Measurements from ENCODE around the gene ANKRD22.
A peak's percentile ranks its signal among the peaks of the same experiment; 100 is the strongest.

The ANKRD22 gene

DNA sequence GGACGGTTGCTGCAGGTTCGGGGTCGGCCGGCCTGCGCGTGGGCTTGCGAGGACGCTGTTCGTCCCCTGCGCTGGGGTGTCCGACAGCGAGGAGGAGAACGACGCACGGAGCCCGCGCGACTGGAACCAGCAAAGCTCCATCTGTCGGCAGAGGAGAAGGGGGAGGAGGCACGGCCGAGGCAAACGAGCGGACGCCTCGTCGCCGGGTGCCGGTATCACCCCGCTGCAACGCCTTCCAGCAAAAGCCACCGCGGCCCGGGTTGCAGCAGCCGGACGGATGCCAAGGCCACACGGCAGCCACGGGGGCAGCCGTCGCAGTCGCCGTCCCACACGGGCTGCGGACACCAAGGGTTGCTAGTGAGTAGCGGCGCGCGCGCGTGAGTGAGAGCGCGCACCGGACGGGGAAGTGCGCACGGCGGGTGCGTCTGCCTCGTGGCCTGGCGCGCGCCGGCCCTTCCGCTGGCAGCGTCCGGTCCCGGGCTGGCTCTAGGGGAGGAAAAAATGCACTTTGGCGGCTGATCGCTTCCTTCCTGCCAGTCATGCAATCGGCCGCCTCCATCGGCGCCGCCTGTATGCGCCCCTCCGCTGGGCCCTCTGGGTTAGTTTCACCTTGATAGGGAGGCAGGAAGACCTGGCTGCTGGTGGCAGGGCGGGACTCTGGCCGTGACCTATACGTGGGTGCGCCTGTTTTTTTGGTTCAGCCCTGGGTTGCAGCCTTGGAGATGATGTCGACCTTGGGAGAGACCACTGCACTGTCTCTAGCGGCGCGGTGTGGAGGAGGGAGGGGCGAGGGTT lies 28.8 kb upstream of the ANKRD22 start:
- H3K36me3 Mint-ChIP-seq (ENCODE audit: low read depth) = no peaks in the 10 kb centered on the region
- H3K27me3 Mint-ChIP-seq (ENCODE audit: low read depth) = peaks cover 25% of the 10 kb centered on the region
- H3K9me3 Mint-ChIP-seq = no peaks in the 10 kb centered on the region
- peaks cover 24% of the 10 kb centered on the region for H3K4me1 Mint-ChIP-seq
- no peak for TF ChIP-seq CTCF (IDR thresholded peaks at IDR 0.05; ENCODE audit: unreplicated experiment in 3 of 3)
- H3K27ac Mint-ChIP-seq = peak overlapping the region in 2 of 3 experiments; percentile 81 to 88
- H3K4me3 Mint-ChIP-seq = peak overlapping the region; percentile 94 to 95 (median 94)

DNA sequence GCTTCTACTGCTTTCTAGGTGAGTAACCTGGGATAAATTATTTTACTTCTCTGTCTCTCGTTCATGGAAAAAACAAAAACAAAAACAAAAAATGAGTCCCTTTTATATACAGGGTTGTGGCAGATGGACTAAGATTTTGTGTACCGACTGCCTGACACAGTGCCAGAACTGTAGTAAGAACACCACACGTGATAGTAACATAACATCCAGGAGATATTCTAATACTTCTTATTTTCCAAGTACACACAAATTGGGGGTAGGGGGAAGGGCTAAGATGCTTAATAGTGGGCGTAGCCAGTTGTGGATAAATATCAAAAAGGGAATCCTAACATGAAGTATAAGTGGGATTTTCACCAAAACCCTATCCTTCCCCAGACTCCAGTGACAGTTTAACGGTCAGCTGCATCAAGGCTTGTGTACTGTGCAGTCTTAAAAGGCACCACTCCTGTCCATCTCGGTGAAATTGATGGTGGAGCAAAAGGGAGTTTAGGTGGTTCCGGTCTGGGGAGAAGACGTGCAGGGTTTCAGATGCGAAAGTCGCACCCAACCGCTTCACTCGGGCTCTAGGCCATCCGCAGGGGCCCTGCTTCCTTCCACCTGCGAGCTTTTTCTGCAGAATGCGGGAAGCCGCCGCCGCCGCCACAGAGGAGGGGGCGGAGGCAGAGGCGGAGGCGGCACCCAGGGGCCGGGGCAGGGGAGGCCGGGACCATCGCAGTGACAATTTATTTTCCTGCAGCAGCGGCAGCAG lies 28.1 kb upstream of the ANKRD22 start, which contains the start of gene STAMBPL1:
TSS of gene STAMBPL1 (plus strand) at position 712 of the 748 bp plus-strand sequence. CDS start 21,464 bp downstream, outside the sequence.
- no peaks in the 10 kb centered on the region for H3K9me3 Mint-ChIP-seq
- no peak for TF ChIP-seq CTCF (IDR thresholded peaks at IDR 0.05; ENCODE audit: unreplicated experiment in 3 of 3)

DNA sequence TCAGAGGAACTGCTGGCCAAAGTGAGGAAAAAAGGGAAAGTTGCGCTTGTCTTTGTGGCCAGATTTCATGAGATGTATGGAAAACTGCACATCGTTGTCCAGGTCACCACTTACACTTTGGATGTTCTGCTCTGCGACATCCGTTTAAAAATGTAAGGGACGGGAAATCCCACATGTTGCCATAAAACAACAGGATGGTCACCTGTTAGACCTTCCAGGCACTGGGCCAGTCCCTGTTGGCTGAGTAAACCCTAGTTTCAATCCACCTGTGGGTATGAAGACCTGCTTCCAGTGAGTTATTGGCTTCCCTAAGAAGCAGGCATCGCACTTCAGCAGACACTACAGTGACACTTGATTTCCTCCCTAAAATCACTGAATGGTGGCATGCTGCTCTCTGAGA lies 25.7 kb upstream of the ANKRD22 start:
- Mint-ChIP-seq H3K27ac (no peak overlapping the region), H3K4me1 (peaks cover 18% of the 10 kb centered on the region), H3K27me3 (ENCODE audit: low read depth) (peaks cover 27% of the 10 kb centered on the region), H3K36me3 (ENCODE audit: low read depth) (no peaks in the 10 kb centered on the region), H3K9me3 (no peaks in the 10 kb centered on the region), H3K4me3 (peak overlapping the region in 1 of 3 experiments; percentile 23)
- TF ChIP-seq CTCF (IDR thresholded peaks at IDR 0.05; ENCODE audit: unreplicated experiment in 3 of 3) = no peak

More for the DNA sequence above, 28.1 kb upstream of the ANKRD22 start, which contains the start of gene STAMBPL1:
- Mint-ChIP-seq H3K36me3 (ENCODE audit: low read depth) (no peaks in the 10 kb centered on the region), H3K4me3 (peak within 1 kb of the TSS; percentile 94 to 95 (median 94)), H3K27ac (peak within 1 kb of the TSS; percentile 25 to 88 (median 81)), H3K4me1 (peaks cover 24% of the 10 kb centered on the region), H3K27me3 (ENCODE audit: low read depth) (peaks cover 27% of the 10 kb centered on the region)

- H3K36me3 Mint-ChIP-seq (ENCODE audit: low read depth) = no peaks in the 10 kb centered on the region
- no peak overlapping the region for H3K27ac Mint-ChIP-seq
- peaks cover 6% of the 10 kb centered on the region for H3K4me1 Mint-ChIP-seq
- H3K4me3 Mint-ChIP-seq = no peak overlapping the region
- peaks cover 27% of the 10 kb centered on the region for H3K27me3 Mint-ChIP-seq (ENCODE audit: low read depth)
- H3K9me3 Mint-ChIP-seq = no peaks in the 10 kb centered on the region
- TF ChIP-seq CTCF (IDR thresholded peaks at IDR 0.05; ENCODE audit: unreplicated experiment in 3 of 3) = no peak
Measured at GRCh38 chr10:88875081-88875480, 23.4 kb upstream of the ANKRD22 start.

GRCh38 chr10:88874281-88874680 lies 22.6 kb upstream of the ANKRD22 start:
- Mint-ChIP-seq H3K9me3 (no peaks in the 10 kb centered on the region), H3K27ac (no peak overlapping the region), H3K27me3 (ENCODE audit: low read depth) (peaks cover 23% of the 10 kb centered on the region), H3K36me3 (ENCODE audit: low read depth) (no peaks in the 10 kb centered on the region), H3K4me1 (peaks cover under 1% of the 10 kb centered on the region), H3K4me3 (no peak overlapping the region)
- TF ChIP-seq CTCF (IDR thresholded peaks at IDR 0.05; ENCODE audit: unreplicated experiment in 3 of 3) = no peak
